Spleen (tissue), 7 donors: Measurements from ENCODE around the gene MYO1G.

Experiments
- POLR2AphosphoS5 ChIP-seq, 3 donors: sonication (generic); formaldehyde crosslinking; IDR thresholded peaks; one replicate each; pipeline ENCODE4 v1.5.1; 2017; ENCODE audit warnings: antibody characterized with exemption in 3 of 3
- TF ChIP-seq, protein P1 (sequence below), 11 experiments: fragments of 200-600 bp in 7 of 11; fragments of 450-650 bp in 4 of 11; sonication (generic) in 4 of 11; IDR thresholded peaks in 8 of 11; conservative IDR thresholded peaks in 3 of 11; 1 replicate in 7 of 11; 2 replicates in 4 of 11; pipeline versions ENCODE4 v1.4.0 to v1.8.0; 2016 to 2021; ENCODE audit warnings: antibody characterized with exemption in 11 of 11, inconsistent platforms in 4 of 11, mild to moderate bottlenecking in 1 of 11
- donor health status: DM: no; HTN: no; CAD: no; lungs with moderate emphysema.
- donor health status: DM: no; HTN: no; CAD: no.
- donor health status: DM: no; HTN: no; CAD: no.

DNA sequence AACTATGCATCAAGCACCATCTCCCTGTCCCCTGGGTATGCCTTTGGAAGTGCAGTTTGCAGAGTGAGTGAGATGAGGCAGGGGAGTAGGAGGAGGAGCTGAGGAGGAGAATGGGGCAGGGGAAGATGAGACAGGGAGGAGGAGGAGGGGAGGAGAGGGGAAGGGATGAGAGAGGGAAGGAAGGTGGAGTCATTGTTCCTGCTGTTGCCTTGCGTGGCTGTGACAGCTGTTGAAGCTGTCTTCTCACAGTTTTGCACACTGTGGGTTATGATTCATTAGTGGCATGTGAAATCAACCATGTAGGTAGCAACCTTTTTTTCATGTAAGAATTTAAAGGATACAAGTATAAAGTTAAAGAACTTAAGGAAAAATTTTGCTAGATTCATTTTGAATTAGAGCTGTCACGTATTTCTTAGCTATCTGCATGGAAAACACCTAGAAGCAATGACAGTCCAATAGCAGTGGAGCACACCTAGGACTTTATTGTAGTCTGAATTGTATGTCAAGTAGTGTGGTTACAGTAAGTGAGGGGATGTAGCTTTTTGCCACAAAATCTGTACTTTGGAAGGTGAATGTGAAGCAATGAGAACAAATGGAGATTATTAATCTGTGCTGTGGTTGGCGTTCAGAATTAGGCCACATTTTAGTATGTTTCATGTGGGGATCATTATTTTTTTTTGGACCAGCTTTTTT is 42.9 kb upstream of the MYO1G start:
- no peak for TF ChIP-seq POLR2AphosphoS5 (IDR thresholded peaks at IDR 0.05)
- TF ChIP-seq, protein P1, sequence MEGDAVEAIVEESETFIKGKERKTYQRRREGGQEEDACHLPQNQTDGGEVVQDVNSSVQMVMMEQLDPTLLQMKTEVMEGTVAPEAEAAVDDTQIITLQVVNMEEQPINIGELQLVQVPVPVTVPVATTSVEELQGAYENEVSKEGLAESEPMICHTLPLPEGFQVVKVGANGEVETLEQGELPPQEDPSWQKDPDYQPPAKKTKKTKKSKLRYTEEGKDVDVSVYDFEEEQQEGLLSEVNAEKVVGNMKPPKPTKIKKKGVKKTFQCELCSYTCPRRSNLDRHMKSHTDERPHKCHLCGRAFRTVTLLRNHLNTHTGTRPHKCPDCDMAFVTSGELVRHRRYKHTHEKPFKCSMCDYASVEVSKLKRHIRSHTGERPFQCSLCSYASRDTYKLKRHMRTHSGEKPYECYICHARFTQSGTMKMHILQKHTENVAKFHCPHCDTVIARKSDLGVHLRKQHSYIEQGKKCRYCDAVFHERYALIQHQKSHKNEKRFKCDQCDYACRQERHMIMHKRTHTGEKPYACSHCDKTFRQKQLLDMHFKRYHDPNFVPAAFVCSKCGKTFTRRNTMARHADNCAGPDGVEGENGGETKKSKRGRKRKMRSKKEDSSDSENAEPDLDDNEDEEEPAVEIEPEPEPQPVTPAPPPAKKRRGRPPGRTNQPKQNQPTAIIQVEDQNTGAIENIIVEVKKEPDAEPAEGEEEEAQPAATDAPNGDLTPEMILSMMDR (IDR thresholded peaks at IDR 0.05 in 8 of 11, conservative IDR thresholded peaks at IDR 0.05 in 3 of 11): no peak
